HG02763 (cell line): ENCODE results near the gene OTOP3.
"Not testable (repeated sequence)": the region's sequence is repeated elsewhere in the genome, so short reads cannot be mapped to it uniquely, and the experiment has no call there.

Source experiments
- ATAC-seq: cut with Tn5 transposase; IDR thresholded peaks from one replicate; pipeline ENCODE4 v1.9.1; 2021; ENCODE audit warnings: mild to moderate bottlenecking, moderate library complexity; ENCODE audit not compliant: unreplicated experiment

Gene OTOP3

GRCh38 chr17:74979408-74980146, 43.9 kb downstream of the OTOP3 start:
- ATAC-seq: no peak

DNA sequence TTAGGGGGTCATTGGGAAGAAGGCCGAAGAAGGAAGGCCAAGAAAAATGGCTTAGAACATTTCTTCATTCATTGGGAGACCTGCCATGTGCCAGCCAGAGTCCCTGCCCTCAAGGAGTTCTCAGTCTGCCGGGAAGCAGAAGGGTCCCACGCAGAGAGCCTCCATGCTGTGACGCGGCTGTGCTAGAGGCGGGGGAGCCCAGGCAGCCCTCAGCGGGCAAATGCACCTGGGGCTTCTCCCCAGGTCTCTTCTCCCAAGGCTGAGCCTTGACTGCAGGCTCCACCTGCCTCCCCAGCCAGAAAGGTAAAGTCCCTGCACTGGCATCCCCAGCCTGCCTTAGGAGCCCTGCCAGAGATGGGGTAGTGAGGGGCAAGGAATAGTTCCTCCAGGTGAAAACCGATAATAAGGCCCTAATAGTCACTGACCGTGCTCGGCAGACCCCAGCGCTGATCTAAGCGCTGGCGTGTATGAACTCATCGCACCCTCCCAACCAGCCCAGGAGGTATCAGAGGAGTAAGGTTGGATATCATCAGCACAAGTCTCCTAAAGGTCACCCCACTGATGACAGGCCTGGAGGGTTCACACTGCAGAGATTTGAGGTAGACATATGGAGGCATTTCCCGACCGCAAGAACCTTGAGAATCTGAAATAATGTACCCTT, 45.8 kb downstream of the OTOP3 start:
- ATAC-seq: no peak

DNA sequence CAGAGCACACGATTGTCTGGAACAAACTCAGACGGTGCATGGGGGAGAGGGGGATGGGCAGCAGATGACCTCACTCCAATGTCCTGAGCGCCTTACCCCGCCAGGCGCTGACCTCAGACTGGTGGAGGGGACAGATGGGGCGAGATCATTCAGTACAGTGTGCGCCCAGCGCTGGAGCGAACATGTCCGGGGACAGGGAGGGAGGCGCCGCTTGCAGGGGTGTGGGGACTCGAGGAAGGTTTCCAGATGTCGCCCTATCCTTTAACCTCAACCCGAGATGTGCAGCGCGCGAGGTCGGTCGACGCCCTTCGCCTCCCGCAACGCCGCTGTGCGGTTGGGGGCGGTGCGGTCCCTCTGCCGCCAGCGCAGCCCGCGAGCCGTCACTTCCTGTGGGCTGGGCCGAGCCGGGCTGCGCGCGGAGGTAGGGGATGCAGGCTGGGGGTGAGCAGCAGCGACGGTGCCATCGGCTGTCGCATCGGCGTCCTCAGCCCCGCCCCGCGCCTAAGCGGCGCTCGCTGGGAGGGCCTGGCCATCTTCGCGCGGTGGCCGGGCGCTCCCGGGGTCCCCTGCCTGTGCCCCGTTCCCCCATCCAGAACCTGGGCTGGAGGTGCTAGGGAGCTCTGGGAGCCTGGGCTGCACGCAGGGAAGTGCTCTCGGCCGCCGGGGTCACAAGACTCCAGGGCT, 46.4 kb downstream of the OTOP3 start:
- ATAC-seq: no peak

- not testable (repeated sequence) for ATAC-seq
Observed at GRCh38 chr17:74982663-74983313, 47.1 kb downstream of the OTOP3 start.

DNA sequence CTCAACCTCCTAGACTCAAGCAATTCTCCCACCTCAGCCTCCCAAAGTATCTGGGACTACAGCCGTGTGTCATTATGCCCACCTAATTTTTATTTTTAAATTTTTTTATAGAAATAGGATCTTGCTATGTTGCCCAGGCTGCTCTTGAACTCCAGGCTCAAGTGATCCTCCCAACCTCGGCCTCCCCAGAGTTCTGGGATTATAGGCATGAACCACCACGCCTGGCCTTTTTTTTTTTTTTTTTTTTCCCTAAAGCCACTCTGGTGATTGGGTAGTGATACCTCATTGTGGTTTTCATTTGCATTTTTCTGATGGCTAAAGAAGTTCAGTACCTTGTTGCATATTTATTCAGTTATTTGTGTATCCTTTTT, 50.5 kb downstream of the OTOP3 start:
- ATAC-seq: no peak

DNA sequence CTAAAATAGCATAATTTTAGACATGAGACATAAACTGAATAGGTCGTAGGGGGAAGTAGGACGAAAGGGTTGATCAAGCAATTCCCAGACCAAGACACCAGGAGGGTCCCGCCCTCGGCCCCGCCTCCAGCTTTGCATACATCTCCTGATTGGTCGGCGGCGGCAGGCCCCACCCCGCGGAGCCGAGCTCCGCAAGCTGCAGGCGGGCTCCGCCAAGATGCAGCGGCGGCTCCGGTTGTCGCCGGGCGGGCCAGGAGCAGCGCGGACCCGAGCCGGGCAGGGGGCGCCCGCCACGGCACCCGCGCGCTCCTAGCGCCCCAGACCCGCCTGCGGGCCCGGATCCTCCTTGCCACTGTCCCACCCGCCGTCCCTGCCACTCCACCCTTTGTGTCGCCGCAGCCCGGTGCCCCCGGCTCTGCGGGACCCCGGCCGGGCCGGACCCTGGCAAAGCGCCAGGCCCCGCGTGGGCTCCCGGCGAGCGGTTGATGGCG, 51.8 kb downstream of the OTOP3 start, which contains the start of gene CDR2L:
Gene CDR2L (plus strand): TSS at position 215 of the 491 bp plus-strand sequence. CDS start 412 bp downstream, outside the sequence.
- peak; percentile 78 for ATAC-seq

GRCh38 chr17:74987909-74988711, 52.4 kb downstream of the OTOP3 start:
- peak; percentile 24 for ATAC-seq

DNA sequence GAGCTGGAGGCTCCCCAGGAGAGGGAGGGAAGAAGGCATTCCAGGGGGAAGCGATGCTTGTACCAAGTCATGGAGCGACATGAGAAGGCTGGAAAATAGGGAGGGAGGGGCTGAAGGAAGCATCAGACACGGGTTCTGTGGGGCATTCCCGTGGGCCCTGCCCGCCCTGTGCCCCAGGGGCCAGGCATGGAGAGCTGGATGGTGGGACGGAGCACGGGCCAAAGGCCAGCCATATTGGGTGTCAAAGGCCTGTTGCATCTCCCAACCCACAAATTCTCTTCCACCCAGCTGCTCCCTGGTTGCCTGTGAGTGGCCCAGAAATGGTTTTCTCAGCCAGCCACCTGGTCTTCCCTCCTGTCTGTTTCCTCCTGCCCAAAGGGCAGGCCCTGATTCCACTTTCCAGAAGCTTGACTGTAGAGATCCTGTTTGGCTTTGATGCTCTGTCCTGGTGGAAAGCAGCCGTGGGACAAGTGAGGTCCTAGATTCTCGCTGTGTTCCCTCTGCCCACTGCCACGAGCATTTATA, 54.9 kb downstream of the OTOP3 start:
- ATAC-seq: no peak

- no peak for ATAC-seq
Observed at GRCh38 chr17:74992223-74992622, 56.5 kb downstream of the OTOP3 start.

- no peak for ATAC-seq
Observed at GRCh38 chr17:74994440-74994839, 58.7 kb downstream of the OTOP3 start.

DNA sequence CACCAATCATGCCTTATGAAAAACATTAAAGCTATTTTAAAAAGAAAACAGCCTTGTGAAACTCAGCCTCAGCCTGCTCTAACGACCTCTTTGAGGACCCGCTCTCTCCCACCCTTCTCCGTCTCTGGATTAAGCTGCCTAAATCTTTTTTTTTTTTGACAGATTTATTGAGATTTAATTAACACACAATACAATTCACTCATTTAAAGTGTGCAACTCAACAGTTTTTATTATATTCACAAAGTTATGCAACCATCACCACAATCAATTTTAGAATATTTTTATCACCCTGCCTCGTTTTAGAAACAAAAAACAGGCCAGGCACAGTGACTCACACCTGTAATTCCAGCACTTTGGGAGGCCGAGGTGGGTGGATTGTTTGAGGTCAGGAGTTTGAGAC, 60.1 kb downstream of the OTOP3 start:
- no peak for ATAC-seq

DNA sequence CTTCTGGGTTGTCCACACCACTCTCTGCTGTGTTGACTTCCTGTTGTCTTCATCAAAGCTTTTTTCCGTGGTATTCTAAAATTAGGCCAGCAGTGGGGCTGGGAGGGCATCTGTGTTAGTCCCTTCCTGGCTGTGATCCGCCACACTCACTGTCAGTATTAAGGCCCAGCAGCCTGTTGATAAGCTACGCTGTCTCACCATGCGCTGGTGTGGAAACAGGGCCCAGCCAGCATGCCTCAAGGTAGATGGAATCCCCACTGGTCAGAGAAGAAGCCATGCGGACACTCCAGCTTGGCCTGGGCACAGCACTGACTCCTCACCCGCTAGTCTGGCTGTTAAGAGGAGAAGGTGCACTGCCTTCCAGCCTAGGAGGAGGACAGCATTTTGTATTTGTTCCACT, 63.1 kb downstream of the OTOP3 start:
- ATAC-seq: no peak

DNA sequence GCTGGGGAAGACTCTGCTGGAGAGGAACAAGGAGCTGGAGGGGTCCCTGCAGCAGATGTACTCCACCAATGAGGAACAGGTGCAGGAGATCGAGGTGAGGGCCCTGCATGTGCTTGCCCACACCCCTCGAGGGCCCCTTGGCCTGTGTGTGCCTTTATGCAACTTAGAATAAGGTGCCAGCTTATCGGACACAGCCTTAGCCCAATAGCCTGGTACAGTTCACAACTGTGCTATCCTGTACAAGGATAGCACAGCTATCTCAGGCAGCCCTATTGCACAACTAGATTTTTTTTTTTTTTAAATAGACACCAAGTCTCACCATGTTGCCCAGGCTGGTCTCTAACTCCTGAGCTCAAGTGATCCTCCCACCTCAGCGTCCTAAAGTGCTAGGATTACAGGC, 63.8 kb downstream of the OTOP3 start:
- ATAC-seq: no peak
